Ovary (tissue), 3 donors: ENCODE data around the gene NR2F1-AS1.

ENCODE experiments used
- CTCF ChIP-seq, 3 donors: fragments of 450-650 bp in 2 of 3; fragments of 200-600 bp in 1 of 3; IDR thresholded peaks; one replicate each; pipeline versions ENCODE4 v1.5.1 to v1.8.0; 2016 to 2022; ENCODE audit warnings: antibody characterized with exemption in 3 of 3, mild to moderate bottlenecking in 1 of 3
- EP300 ChIP-seq: sonication (generic); formaldehyde crosslinking; IDR thresholded peaks from one replicate; pipeline ENCODE4 v1.6.1; 2017; ENCODE audit warnings: antibody characterized with exemption
- POLR2A ChIP-seq: fragments of 450-650 bp; IDR thresholded peaks from one replicate; pipeline ENCODE4 v1.6.1; 2017; ENCODE audit warnings: antibody characterized with exemption, mild to moderate bottlenecking, moderate library complexity
- donor health status: DM: no; HTN: no; CAD: no.

- no peak for TF ChIP-seq CTCF (IDR thresholded peaks at IDR 0.05)
- TF ChIP-seq POLR2A, result no peak
- no peak for TF ChIP-seq EP300
Measured at GRCh38 chr5:93407454-93407853, 173.6 kb downstream of the NR2F1-AS1 start.
